NB4 (cell line): ENCODE results near the gene TSFM.

Experiments used
- DNase-seq: peaks from one replicate; pipeline ENCODE4 v3.0.0; 2010; ENCODE audit warnings: low read depth
- H3K4me3 ChIP-seq: one replicate; pipeline ENCODE4 v1.5.1; 2011; ENCODE audit warnings: mild to moderate bottlenecking, low read depth, low read length, moderate library complexity
- CTCF ChIP-seq: IDR thresholded peaks from one replicate; pipeline ENCODE4 v1.5.1; 2012; ENCODE audit warnings: low read depth, low read length
- MAX ChIP-seq: IDR thresholded peaks from 2 replicates; pipeline ENCODE4 v1.6.1; 2011; ENCODE audit warnings: low read depth, low read length
- MYC ChIP-seq: IDR thresholded peaks from 2 replicates; pipeline ENCODE4 v1.6.1; 2011; ENCODE audit warnings: low read depth, low read length
- POLR2A ChIP-seq: IDR thresholded peaks from 2 replicates; pipeline ENCODE4 v1.6.1; 2011; ENCODE audit warnings: mild to moderate bottlenecking; ENCODE audit not compliant: insufficient read length; ENCODE audit errors: extremely low read depth

The TSFM gene

GRCh38 chr12:57809425-57809824, 26.8 kb downstream of the TSFM start:
- H3K4me3 ChIP-seq = no peak overlapping the region
- TF ChIP-seq MAX (no peak), POLR2A (no peak), MYC (no peak), CTCF (no peak)
- no peak for DNase-seq

- TF ChIP-seq POLR2A (no peak), CTCF (no peak)
- H3K4me3 ChIP-seq = no peak overlapping the region
- DNase-seq = peak; percentile 37
These were observed 27.9 kb downstream of the TSFM start for GRCh38 chr12:57810450-57810849.

GRCh38 chr12:57811028-57811755, 28.6 kb downstream of the TSFM start:
- TF ChIP-seq MAX = no peak
- TF ChIP-seq MYC = no peak
- no peak for TF ChIP-seq CTCF
- TF ChIP-seq POLR2A = no peak
- H3K4me3 ChIP-seq = no peak overlapping the region
- no peak for DNase-seq

GRCh38 chr12:57813111-57813970, 30.8 kb downstream of the TSFM start:
- TF ChIP-seq POLR2A (no peak), MAX (no peak), CTCF (no peak), MYC (no peak)
- H3K4me3 ChIP-seq = no peak overlapping the region
- no peak for DNase-seq

GRCh38 chr12:57813971-57814772, 31.6 kb downstream of the TSFM start:
- no peak for DNase-seq
- no peak for TF ChIP-seq CTCF
- no peak overlapping the region for H3K4me3 ChIP-seq
